Vagina (tissue), 2 donors: ENCODE data around the gene BMAL1. TPM values are rescaled to one million over a fixed set of nuclear protein-coding genes. Genes with fewer than 3 reads are reported as not detected.

ENCODE experiments used
- DNase-seq, 2 donors: peaks; one replicate each; pipeline ENCODE4 v3.0.0-alpha.2; 2017; ENCODE audit errors: extremely low spot score in 2 of 2
- H3K27ac ChIP-seq: fragments of 200-600 bp; sonication (generic); one replicate; pipeline ENCODE4 v1.5.1; 2019
- H3K27me3 ChIP-seq: fragments of 200-600 bp; sonication (generic); one replicate; pipeline ENCODE4 v1.5.1; 2019
- H3K36me3 ChIP-seq, 2 donors: fragments of 200-600 bp; sonication (generic); one replicate each; pipeline ENCODE4 v1.5.1; 2017 to 2019
- H3K4me1 ChIP-seq: fragments of 200-600 bp; sonication (generic); one replicate; pipeline ENCODE4 v1.5.1; 2019
- H3K4me3 ChIP-seq, 2 donors: fragments of 200-600 bp; sonication (generic); 1 replicate in 1 of 2; 2 replicates in 1 of 2; pipeline ENCODE4 v1.5.1; 2016 to 2019
- H3K9me3 ChIP-seq: fragments of 200-600 bp; sonication (generic); one replicate; pipeline ENCODE4 v1.5.1; 2019
- POLR2A ChIP-seq, 2 donors: fragments of 450-650 bp; IDR thresholded peaks; one replicate each; pipeline ENCODE4 v1.6.1; 2017; ENCODE audit warnings: antibody characterized with exemption in 2 of 2, mild to moderate bottlenecking in 2 of 2, moderate library complexity in 2 of 2
- POLR2AphosphoS5 ChIP-seq, 2 donors: sonication (generic); formaldehyde crosslinking; IDR thresholded peaks; one replicate each; pipeline ENCODE4 v1.9.0; 2017; ENCODE audit warnings: antibody characterized with exemption in 2 of 2, mild to moderate bottlenecking in 2 of 2, low read depth in 1 of 2; ENCODE audit not compliant: insufficient read depth in 1 of 2
- intact Hi-C: fragments of 100-400 bp; cut with DNase I; formaldehyde crosslinking; loops from one replicate; pipeline ENCODE4 v1.15.1; 2023
- total RNA-seq: library from RNA; depleted of rRNA; stranded (reverse); fragments of >200 nt; gene quantifications from one replicate; pipeline ENCODE4 v1.2.3, GENCODE V29; 2016
- TF ChIP-seq, protein P1 (sequence below), 3 experiments: fragments of 450-650 bp in 2 of 3; fragments of 200-600 bp in 1 of 3; sonication (generic) in 1 of 3; IDR thresholded peaks; one replicate each; pipeline ENCODE4 v1.5.1; 2017 to 2019; ENCODE audit warnings: antibody characterized with exemption in 3 of 3, mild to moderate bottlenecking in 2 of 3, moderate library complexity in 2 of 3

BMAL1 gene
- total RNA-seq, 1 donor from 2014 or later, result 44.0 TPM

- no peak overlapping the region for H3K27ac ChIP-seq
- intact Hi-C loops, result no loop called here
- no peaks in the 10 kb centered on the region for H3K27me3 ChIP-seq
- H3K9me3 ChIP-seq, result no peaks in the 10 kb centered on the region
- TF ChIP-seq, protein P1, sequence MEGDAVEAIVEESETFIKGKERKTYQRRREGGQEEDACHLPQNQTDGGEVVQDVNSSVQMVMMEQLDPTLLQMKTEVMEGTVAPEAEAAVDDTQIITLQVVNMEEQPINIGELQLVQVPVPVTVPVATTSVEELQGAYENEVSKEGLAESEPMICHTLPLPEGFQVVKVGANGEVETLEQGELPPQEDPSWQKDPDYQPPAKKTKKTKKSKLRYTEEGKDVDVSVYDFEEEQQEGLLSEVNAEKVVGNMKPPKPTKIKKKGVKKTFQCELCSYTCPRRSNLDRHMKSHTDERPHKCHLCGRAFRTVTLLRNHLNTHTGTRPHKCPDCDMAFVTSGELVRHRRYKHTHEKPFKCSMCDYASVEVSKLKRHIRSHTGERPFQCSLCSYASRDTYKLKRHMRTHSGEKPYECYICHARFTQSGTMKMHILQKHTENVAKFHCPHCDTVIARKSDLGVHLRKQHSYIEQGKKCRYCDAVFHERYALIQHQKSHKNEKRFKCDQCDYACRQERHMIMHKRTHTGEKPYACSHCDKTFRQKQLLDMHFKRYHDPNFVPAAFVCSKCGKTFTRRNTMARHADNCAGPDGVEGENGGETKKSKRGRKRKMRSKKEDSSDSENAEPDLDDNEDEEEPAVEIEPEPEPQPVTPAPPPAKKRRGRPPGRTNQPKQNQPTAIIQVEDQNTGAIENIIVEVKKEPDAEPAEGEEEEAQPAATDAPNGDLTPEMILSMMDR (IDR thresholded peaks at IDR 0.05), result no peak
- no peak for TF ChIP-seq POLR2AphosphoS5 (IDR thresholded peaks at IDR 0.05; ENCODE audit: insufficient read depth in 1 of 2, low read depth in 1 of 2)
- TF ChIP-seq POLR2A (IDR thresholded peaks at IDR 0.05), result no peak
- no peaks in the 10 kb centered on the region for H3K36me3 ChIP-seq
- DNase-seq, result no peak
- peaks cover 72% of the 10 kb centered on the region for H3K4me1 ChIP-seq
- H3K4me3 ChIP-seq, result no peak overlapping the region
Measured at GRCh38 chr11:13303668-13304649, 26.4 kb downstream of the BMAL1 start.

DNA sequence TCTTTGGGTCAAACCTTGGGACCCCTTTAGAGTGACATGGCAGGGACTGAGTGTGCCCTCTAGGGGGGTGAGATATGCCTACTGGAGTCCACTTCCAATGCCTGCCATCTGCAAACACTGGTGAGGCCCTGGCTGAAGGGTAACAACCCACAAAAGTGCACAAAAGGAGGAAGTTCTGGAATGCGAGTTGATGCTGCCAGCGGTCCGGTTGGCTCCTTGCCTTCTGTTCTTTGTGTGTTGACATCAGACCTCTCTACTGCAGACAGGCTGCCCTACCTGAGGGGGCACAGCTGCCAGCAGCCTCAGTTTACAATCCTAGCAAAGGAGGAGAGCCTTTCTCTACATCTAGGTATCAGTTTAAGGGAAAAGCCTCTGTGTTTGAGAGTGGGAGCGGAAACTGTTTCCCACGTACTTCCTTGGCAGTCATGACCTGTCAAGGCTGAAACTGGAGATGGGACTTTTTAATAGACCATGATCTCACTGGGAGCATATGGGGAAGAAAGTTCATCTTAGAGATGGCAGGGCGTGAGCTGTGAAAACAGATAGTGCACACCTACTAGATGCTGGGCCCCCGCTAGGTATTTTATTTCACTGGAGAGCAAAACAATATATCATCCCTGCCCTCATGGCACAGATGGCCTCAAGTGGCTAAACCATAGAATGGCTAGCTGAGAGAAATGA is 27.2 kb downstream of the BMAL1 start:
- no peak for TF ChIP-seq POLR2AphosphoS5 (IDR thresholded peaks at IDR 0.05; ENCODE audit: insufficient read depth in 1 of 2, low read depth in 1 of 2)
- TF ChIP-seq, protein P1 (IDR thresholded peaks at IDR 0.05), result no peak
- TF ChIP-seq POLR2A (IDR thresholded peaks at IDR 0.05), result no peak

GRCh38 chr11:13308704-13309103 is 31.1 kb downstream of the BMAL1 start:
- no peak overlapping the region for H3K4me3 ChIP-seq
- H3K36me3 ChIP-seq, result peaks cover 0 to 4% of the 10 kb centered on the region in 2 donors
- no peak for TF ChIP-seq POLR2A (IDR thresholded peaks at IDR 0.05)
- no peak for TF ChIP-seq POLR2AphosphoS5 (IDR thresholded peaks at IDR 0.05; ENCODE audit: insufficient read depth in 1 of 2, low read depth in 1 of 2)
- TF ChIP-seq, protein P1 (IDR thresholded peaks at IDR 0.05), result no peak
- H3K4me1 ChIP-seq, result peaks cover 62% of the 10 kb centered on the region
- intact Hi-C loops, result no loop called here
- no peaks in the 10 kb centered on the region for H3K27me3 ChIP-seq
- DNase-seq, result no peak
- H3K27ac ChIP-seq, result no peak overlapping the region
- H3K9me3 ChIP-seq, result no peaks in the 10 kb centered on the region

More for the DNA sequence above, 27.2 kb downstream of the BMAL1 start:
- H3K27me3 ChIP-seq, result no peaks in the 10 kb centered on the region
- no peaks in the 10 kb centered on the region for H3K9me3 ChIP-seq
- DNase-seq, result no peak
- peaks cover 64% of the 10 kb centered on the region for H3K4me1 ChIP-seq
- intact Hi-C loops, result no loop called here
- H3K4me3 ChIP-seq, result no peak overlapping the region
- H3K27ac ChIP-seq, result no peak overlapping the region
- no peaks in the 10 kb centered on the region for H3K36me3 ChIP-seq

GRCh38 chr11:13309156-13309555 is 31.6 kb downstream of the BMAL1 start:
- DNase-seq, result no peak
- no peaks in the 10 kb centered on the region for H3K9me3 ChIP-seq
- peaks cover 0 to 4% of the 10 kb centered on the region in 2 donors for H3K36me3 ChIP-seq
- intact Hi-C loops, result no loop called here
- H3K4me1 ChIP-seq, result peaks cover 65% of the 10 kb centered on the region
- H3K4me3 ChIP-seq, result no peak overlapping the region
- H3K27ac ChIP-seq, result no peak overlapping the region
- TF ChIP-seq POLR2A (IDR thresholded peaks at IDR 0.05), result no peak
- no peak for TF ChIP-seq POLR2AphosphoS5 (IDR thresholded peaks at IDR 0.05; ENCODE audit: insufficient read depth in 1 of 2, low read depth in 1 of 2)
- TF ChIP-seq, protein P1 (IDR thresholded peaks at IDR 0.05), result no peak
- H3K27me3 ChIP-seq, result no peaks in the 10 kb centered on the region
